GM21737 (cell line): ENCODE data around the gene LGALS3BP.

Experiments used
- ATAC-seq: cut with Tn5 transposase; IDR thresholded peaks from one replicate; pipeline ENCODE4 v1.9.1; 2021; ENCODE audit warnings: mild to moderate bottlenecking, moderate library complexity; ENCODE audit not compliant: unreplicated experiment

Gene LGALS3BP

DNA sequence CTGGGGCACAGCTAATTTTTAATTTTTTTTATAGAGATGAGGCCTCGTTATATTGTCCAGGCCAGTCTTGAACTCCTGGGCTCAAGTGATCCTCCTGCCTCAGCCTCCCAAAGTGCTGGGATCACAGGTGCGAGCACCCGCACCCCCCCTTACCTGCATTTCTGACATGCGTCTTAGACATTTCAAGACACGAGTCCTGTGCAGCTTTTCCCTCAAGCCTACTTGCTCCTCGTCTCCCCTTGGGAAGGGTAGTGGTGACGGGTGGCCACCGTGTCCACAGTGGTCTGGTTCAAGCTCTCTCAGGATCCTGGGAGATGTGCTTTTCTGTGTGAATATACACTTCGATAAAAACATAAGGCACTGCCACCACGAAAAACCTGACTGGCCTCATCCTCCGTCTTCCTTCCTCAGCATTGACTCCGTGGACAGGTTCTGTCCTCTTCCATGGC lies 20.2 kb upstream of the LGALS3BP start:
- no peak for ATAC-seq

DNA sequence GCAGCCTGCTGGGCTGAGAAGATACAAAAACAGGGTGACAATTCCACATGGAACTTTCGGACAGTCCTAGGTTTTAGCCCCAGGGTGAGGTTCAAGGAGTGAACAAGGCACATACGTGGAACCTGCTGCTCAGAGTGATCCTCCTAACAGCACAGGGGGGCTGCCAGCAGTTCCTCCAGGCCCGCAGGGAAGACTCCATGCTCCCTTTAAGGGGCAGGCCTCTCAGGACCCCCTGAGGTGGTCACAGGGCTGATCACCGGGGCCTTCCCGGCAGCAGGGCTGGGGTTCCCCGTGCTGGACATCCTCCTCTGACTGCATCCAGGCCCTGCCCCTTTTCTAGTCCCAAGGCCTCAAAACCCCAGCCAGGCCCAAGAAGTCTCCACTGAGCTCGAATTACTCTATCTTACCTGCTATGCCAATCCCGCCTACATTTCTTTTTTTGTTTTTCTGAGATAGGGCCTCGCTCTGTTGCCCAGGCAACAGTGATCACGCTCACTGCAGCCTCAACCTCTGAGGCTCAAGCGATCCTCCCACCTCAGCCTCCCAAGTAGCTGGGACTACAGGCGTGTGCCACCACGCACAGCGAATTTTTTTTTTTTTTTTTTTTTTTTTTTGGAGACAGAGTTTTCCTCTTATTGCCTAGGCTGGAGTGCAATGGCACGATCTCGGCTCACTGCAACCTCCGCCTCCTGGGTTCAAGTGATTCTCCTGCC lies 19.5 kb upstream of the LGALS3BP start:
- ATAC-seq, result no peak

- ATAC-seq, result no peak
These were observed 18.8 kb upstream of the LGALS3BP start for GRCh38 chr17:78998311-78999055.

GRCh38 chr17:78997881-78998280 lies 18.2 kb upstream of the LGALS3BP start:
- ATAC-seq, result no peak

- no peak for ATAC-seq
These were observed 17.6 kb upstream of the LGALS3BP start for GRCh38 chr17:78997231-78997741.

- ATAC-seq, result no peak
These were observed 17.1 kb upstream of the LGALS3BP start for GRCh38 chr17:78996781-78997201.

DNA sequence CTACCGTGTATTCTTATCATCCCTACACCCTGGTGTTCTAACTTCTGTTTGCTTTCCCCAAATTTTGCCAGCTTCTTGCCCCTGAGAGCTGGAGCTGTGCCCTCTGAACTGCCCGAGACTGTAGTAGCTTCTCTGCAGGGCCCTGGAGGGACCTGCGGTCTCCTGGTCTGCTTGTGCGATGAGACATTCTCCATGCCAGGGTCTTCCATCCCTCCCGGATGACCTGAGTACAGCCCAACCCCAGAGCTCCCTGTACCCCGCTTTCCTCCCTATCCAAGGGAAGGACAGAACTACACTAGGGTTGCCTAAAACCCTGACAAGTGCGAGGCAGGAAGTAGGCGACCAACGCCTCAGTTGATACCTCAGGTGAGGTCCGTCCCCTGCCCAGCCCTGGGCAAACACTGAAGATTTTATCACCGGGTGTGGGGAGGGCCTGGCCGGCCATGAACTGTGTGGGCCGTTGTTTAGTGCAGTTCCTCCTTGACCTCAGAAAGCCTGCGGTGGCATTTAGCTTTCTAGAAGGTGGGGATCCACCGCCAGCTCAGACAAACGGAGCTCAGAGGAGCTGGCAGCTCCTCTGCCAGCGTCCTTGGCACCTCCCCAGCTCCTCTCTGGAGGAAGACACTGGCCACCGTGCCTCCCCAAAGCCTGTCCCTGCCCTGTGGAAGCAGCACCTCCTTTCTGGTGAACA lies 16.2 kb upstream of the LGALS3BP start:
- ATAC-seq, result no peak

DNA sequence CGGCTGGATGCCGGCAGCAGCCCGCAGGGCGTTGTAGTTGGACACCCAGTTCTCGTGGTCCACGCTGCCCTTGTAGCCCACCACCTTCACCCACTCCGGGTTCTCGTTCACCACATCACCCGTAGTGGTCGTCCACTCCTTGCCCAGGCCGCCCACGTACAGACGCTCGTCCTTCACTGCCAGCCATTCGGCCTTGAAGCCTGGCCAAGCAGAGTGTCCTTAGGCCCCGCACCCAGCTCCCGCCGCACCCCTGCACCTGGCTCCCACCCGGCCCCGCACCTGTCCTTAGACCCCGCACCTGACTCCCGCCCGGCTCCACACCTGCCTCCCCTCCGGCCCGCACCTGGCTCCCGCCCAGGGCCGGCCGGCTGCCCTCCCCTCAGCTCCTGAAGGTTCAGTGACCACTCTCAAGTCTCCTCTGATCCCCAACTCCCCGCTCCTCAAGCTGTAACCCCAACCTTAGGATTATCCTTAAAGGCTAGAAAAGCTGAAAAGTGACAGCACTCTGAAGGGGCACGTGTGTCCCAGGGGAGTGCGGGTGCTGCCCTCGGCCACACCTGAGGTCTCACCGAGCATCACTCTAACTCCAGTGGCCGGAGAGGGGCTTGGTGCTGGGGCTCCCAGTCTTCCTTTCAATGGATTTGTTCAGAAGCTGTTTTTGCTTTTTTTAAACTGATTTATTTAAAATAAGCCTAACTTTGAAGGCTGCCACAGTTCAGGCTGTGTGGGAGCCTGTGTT lies 15.5 kb upstream of the LGALS3BP start:
- no peak for ATAC-seq

DNA sequence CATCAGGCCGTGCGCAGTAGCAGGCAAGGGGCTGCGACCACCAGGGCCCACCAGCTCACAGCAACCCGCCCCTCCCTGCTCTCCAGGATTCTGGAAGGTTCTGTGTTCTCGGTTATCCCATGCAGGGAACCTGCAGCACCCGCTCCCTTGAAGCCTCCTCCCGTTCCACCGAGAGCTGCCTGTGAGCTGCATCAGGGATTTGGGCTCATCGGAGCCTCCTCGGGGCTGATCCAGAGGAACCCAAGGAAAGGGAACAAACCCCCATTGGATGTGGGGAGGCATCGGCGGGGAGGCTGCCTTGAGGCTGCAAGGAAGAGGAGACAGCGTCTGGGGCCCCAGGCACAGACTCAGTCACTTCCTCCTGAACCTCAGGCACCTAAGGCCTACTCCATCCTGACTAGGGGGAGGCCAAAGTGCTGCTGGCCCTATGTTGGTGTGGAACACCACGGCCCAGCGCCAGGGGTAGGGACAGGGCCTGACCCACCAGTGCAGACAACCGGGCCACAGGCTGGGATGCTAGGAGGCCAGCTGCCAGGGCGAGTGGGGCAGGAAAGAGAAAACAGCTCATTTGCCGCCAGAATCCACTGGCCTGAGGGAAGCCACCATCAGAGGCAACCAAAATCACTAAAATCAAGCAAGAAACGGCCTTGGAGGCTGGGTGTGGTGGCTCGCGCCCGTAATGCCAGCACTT lies 14.4 kb upstream of the LGALS3BP start:
- no peak for ATAC-seq

DNA sequence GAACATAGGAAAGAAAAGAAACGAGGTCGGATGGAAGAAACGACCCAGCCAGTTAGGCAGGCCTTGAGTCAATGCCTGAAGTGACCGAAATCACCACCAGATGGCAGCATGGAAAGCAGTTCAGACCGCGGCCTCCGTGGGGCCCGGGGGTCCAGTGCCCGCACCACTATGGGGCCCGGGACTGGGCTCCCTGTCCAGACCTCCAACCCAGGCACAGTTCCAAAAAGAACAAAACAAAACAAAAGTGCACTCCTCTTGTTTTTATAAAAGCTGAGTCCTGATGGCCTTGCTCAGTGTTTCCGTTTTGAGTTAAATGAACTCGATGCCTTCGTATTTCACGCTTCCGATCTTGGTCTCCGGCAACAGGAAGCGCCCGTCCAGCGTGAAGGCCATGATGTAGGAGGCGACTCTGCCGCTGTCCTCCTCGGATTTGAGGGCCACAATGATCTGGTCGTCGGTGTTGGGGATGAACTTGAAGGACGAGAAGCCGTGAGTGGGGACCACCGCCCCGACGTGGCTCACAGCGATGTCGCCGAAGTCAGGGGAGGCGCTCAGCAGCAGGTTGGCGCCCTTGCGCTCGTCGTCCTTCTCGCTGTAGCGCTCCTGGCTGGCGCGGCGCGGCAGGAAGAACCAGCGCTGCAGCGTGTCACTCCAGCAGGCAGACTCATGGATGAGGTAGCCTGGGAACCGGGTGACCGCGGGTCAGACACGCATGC lies 13.7 kb upstream of the LGALS3BP start:
- no peak for ATAC-seq

GRCh38 chr17:78992542-78993212 lies 13.0 kb upstream of the LGALS3BP start:
- no peak for ATAC-seq

GRCh38 chr17:78991906-78992532 lies 12.3 kb upstream of the LGALS3BP start:
- no peak for ATAC-seq

DNA sequence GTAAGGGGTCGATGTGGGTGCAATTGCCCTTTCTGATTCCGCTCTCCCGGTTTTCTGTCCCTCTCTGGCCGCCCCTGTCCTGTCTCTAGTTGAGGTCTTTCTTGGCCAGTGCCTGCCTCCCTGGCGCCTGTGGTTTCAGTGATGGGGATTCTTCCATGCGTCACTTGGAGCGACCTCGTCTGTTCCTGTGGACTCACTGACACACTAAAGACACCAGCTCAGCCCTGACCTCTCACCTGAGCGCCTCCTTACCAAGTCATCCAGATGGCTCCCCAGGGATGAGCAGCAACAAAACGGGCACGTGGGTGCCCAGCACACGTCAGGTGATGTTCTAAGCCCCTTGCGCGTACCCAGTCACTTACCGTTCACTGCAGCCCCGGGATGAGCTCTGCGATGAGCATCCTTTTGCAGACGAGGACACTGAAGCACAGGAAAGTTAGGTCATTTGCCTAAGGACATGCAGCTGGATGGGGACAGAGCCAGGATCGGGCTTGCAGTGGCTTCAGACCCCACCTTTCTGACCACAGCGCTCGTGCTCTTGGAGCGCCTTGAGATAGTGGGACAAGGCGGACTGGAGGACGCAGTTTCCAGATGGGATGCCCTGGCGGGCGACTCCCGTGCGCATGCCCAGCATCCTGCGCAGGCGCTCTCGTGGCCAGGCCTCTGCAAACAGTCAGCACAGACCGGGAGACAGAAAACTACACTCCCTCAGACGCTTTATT lies 11.5 kb upstream of the LGALS3BP start:
- ATAC-seq, result no peak

DNA sequence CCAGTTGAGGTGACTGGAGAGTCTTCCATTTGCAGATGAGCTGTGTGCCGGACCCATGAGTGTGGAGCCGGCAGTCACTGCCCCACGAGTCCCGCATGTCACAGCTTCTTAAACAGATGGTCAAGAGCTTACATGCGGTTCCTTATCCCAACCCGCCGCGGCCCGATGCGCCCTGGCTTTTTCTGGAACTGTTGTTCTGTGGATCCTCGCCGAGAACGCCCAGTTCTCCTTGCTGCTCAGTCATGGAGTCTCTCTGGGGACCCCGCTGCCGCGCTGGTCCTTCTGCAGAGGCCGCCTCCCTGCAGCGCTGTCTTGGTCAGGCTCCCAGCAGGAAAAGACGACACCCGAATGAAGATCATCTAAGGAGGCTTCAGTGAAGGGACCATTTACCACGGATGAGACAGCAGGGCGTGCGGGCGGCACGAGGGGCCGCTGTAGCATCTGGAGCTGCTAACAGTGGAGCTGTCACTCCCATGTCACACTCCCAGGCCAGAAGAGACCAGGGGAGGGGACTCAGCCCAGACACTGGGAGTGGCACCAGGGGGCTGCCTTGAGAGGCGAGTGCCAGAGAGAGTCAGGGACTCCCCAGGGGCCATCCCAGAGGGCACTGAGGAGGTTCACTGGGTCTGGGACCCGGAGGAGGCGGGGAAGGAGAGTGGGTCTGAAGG lies 10.8 kb upstream of the LGALS3BP start:
- ATAC-seq, result no peak

GRCh38 chr17:78988152-78988551 lies 8.4 kb upstream of the LGALS3BP start:
- ATAC-seq, result no peak

DNA sequence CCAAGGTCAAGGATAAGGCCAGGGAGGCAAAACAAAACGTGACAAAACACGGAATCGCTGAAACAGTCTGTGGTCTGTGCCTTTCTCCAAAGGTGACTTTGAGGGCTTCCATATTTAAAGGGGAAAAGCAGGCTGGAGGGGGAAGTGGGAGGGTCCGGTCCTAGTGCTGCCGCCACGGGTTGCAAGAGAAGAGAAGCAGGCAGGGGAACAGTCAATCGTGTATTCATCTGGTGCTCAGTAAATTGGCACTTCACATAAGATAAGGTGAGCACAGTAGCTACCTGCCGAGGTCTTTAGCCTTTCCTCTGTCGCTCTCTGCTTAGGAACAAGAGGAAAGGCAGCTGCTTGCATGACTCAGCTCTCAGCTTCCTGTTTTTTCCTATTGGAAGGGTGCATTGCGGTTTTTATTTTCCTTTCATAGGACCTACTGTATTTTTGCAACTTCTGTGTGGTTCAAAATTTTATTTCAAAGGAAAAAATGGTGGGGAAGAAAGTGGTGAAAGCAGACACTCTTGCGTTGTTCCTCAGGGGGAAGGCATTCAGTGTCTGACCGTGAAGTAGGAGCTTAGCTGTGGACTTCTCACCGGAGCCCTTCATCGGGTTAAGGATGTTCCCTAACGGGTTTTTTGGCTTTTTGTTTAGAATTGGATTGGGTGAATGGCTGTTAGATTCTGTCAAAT lies 7.1 kb upstream of the LGALS3BP start:
- no peak for ATAC-seq
